ENCODE data around the gene PELI2.

Gene PELI2

DNA sequence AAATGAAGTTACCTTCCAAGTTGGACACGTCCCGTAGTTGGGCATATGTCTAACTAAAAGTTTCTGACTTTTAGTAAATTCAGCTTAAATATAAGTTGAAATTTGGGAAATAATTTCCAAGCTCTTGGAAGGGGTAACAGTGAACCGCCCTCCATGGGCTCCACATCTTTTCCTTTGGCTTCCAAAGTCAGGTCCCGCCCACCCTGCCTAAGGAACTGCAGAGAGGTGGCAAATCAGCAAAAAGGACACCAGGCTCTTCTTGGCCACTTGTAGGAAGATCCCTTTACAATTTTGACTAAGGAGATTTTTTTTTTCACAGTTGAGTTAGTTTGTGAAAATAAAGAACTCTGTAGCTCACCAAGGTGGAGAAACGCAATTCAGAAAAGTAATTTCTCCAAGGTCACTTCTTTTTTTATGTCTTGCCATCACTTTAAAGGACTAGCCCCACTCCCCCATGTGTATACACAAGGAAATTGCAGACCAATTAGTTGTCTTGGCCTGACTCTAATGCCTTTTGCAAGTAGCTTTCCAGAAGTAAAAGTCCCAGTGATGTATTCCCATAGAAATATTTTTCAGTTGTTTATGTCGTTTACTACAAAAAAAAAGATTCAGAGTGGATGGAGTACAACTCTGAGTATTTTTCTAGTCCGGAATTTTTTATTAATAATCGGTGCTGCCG, 181.2 kb downstream of the PELI2 start:
- TF ChIP-seq GATA2 (IDR thresholded peaks at IDR 0.05; ENCODE audit: low read depth, low read length) (no peak), GATA3 (IDR thresholded peaks at IDR 0.05; ENCODE audit: low read depth, low read length) (no peak)

DNA sequence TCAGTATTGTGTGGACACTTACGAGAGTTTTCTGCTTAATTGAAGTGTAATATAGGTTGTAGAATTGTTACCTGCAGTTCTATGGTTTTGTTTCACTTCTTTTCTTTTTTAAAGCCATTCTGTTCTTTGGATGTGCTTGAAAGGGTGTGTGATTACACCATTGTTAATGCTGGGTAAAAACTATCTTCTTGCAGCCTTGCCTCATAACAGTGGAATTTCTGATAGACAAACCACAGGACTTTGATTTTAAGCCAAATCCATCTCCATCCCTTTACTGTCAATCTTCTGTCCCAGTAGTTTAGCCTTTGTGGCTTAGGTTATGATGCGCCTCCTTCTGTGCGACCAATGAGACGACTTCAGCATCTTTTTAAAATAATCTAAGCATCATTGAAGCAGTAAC, 182.3 kb downstream of the PELI2 start:
- no peak for TF ChIP-seq GATA3 (IDR thresholded peaks at IDR 0.05; ENCODE audit: low read depth, low read length)
- no peak for TF ChIP-seq GATA2 (IDR thresholded peaks at IDR 0.05; ENCODE audit: low read depth, low read length)

DNA sequence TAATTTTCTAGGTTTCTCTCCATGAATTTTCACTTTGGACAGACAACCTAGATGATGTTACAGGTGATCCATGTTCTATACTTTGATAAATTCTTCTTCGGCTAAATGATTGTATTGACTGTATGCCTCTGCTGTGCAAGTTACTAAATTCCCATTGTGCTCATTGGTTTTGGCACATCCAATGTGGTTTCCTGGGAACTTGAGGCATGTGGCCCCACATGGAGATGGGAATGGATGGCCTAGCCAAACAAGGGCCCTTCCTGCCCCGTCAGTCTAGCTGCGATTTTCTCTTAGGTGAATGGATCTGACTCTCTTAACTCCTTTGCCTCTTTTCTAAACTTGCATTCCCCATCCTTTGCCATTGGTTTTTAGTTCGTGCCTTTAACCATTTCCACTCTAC, 186.2 kb downstream of the PELI2 start:
- TF ChIP-seq GATA2 (IDR thresholded peaks at IDR 0.05; ENCODE audit: low read depth, low read length) (no peak), GATA3 (IDR thresholded peaks at IDR 0.05; ENCODE audit: low read depth, low read length) (no peak)

DNA sequence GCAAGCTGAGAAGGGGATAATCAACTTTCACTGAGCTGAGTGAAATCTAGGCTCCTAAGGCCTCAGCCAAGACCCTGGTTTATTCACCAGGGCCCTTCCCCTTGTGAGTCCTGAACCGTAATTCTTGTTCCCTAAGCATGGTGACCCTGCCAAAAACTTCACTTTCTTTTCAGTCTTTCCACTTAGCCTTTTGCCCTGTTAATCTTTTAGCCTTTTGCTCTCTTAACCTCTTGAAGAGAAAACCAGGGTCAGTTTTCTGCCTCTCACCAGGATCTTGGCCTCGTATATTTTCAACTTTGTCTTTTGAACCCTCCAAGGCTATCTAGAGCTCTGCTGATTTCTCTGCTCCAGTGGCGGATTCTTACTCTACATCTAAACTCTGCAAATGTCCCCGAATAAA, 191.0 kb downstream of the PELI2 start:
- TF ChIP-seq GATA2 (IDR thresholded peaks at IDR 0.05; ENCODE audit: low read depth, low read length) (no peak), GATA3 (IDR thresholded peaks at IDR 0.05; ENCODE audit: low read depth, low read length) (no peak)

DNA sequence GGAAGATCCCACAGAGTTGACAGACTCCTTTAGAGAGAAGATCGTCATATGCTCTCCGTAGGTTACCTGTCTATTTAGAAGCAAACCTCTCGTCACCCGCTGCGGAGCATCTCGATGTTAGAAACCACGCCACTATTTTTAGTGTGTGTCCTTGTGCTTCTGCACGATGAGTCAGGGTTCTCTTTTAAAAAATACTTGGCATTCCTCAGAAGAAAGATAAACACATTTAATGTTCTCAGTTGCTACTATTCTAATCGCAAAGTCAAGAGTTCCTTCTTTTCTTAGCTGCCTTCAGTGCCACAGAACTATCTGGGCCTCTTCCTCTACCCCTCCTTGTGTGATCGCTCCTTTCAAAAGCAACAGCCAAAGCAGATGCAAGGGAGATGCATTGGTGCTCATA, 192.4 kb downstream of the PELI2 start:
- TF ChIP-seq GATA3 (IDR thresholded peaks at IDR 0.05; ENCODE audit: low read depth, low read length) (no peak), GATA2 (IDR thresholded peaks at IDR 0.05; ENCODE audit: low read depth, low read length) (no peak)

DNA sequence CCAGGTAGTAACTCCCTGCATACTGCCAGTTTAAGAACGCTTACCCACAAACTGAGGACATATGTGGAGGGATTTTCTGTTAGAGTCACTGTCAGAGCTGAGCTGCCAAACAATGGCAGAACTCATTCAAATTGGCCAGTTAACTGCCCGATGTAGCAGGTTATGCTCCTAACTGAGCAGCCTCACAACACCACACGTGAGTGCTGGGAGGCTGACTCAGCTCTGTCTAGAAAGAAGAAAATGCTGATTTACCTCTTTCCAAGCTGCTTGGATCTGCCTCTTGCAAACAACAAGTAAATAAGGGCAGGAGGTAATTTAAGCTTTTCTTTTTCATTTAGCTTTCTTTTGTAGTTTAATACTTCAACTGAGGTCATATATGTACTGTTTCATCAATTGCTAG, 195.6 kb downstream of the PELI2 start:
- no peak for TF ChIP-seq GATA2 (IDR thresholded peaks at IDR 0.05; ENCODE audit: low read depth, low read length)
- TF ChIP-seq GATA3 (IDR thresholded peaks at IDR 0.05; ENCODE audit: low read depth, low read length) = no peak

DNA sequence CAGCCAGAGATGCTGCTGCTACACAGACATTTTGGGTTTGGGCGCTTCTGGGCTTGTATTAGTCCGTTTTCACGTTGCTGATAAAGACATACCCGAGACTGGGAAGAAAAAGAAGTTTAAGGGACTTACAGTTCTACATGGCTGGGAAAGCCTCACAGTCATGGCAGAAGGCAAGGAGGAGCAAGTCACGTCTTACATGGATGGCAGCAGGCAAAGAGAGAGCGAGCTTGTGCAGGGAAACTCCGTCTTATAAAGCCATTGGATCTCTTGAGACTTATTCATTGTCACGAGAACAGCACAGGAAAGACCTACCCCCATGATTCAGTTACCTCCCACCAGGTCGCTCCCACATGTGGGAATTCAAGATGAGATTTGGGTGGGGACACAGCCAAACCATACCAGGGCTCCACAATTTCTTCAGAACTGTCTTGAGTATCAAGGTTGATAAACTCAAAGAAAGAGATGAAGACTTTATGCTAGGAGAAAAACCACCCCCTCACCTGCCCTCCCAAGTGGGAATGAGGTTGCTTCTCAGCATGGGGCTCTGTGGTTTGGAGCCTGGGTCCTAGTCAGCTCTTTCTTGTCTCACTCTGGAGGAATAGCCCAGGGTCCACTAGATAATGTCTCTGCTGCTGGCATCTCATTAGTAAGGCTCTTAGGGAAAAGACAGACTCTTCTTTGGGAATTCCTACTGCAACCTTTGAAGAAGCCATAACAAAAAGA, 200.3 kb downstream of the PELI2 start:
- TF ChIP-seq GATA2 (IDR thresholded peaks at IDR 0.05; ENCODE audit: low read depth, low read length) (no peak), GATA3 (IDR thresholded peaks at IDR 0.05; ENCODE audit: low read depth, low read length) (no peak)

DNA sequence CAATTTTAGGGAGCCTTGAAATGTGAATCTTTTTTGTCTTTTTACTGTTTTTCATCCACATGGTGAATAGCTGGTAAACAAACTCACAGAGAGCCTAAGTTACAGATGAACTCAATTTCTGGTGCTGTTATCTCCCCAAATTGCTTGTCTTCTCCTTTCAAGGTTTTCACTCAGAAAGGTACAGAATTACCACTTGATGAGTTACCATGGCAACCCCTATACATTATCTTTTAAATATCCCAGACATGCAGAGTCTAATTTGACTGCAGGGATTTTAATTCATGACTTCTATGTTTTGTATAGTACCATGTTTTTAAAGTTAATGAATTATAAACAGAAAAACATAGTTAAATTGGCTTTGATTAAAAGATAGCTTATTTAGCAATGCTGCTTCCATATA, 203.7 kb downstream of the PELI2 start:
- TF ChIP-seq GATA2 (IDR thresholded peaks at IDR 0.05; ENCODE audit: low read depth, low read length) (no peak), GATA3 (IDR thresholded peaks at IDR 0.05; ENCODE audit: low read depth, low read length) (no peak)

DNA sequence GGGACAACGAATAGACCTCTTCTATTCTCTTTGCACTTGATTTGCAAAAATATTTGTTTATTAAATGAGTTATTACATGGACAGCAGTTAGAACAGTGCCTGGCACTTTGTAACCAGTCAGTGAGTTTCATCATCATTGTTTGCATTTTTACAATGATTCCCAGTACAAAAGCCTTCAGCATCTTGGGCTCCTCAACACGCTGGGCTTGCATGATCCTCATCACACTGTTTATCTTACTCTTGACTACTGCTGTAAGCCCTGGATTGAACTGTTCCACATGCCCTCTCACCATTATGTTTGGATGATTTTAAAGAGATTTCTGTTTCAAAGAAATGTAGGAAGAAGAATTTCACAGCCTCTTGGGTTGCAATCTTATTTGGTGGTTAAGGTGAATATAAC, 204.3 kb downstream of the PELI2 start:
- TF ChIP-seq GATA3 (IDR thresholded peaks at IDR 0.05; ENCODE audit: low read depth, low read length) = no peak
- no peak for TF ChIP-seq GATA2 (IDR thresholded peaks at IDR 0.05; ENCODE audit: low read depth, low read length)

DNA sequence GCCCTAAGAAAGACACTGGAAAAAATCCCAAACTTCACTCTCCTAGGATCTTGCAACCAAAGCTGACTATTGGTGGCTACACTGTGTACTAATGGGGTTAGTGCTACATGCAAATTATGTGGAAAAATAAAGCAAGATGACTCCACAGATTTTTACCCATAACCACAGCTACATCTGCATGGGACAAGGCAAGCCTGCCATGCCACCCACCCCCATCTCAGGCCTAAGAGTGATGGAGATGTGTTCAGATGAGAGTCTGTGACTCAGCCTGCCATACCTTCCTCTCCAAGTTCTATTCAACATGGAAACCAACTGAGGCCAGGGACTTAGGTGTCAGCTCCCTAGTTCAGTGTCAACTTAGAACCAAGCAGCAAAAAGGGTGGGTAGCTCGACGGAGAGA, 206.2 kb downstream of the PELI2 start:
- TF ChIP-seq GATA2 (IDR thresholded peaks at IDR 0.05; ENCODE audit: low read depth, low read length) (no peak), GATA3 (IDR thresholded peaks at IDR 0.05; ENCODE audit: low read depth, low read length) (no peak)

DNA sequence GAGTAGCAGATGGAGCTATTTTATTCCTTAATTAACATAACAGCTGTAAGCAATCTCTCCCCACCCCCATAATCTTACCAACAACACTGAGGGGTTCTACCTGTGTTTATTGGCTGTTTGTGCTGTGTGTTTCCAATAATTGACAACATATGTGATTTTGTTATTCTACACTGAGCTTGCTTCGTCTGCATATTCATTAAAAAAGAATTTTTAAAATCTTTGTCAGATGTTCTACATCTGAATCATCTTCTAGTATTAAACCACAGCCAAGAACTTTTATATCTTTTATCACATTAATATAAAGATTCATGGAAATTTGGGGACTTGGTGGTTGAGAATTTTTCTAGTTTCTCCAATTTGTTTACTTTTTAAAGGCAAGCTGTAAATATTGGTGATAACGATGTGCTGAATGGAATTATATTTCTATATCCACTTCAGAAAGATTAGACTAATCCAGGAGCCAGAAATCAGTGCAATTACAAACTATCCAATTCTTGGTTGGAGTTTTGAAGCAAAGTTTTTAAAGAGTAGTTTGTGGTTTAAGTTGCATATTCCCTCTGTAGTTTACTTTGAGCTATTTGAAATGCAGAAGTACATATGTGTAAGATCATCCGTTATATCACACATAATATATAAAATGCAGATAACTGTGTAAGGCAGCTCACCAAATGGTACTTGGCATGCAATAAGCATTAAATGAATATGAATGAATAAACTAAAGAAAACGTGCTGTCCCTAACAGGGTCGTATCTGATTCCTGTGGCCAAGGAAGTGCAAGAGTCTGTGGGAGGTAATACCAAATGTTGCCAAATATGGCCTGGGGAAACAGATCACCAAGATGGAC, 206.9 kb downstream of the PELI2 start:
- TF ChIP-seq GATA2 (IDR thresholded peaks at IDR 0.05; ENCODE audit: low read depth, low read length) = no peak
- TF ChIP-seq GATA3 (IDR thresholded peaks at IDR 0.05; ENCODE audit: low read depth, low read length) = no peak

DNA sequence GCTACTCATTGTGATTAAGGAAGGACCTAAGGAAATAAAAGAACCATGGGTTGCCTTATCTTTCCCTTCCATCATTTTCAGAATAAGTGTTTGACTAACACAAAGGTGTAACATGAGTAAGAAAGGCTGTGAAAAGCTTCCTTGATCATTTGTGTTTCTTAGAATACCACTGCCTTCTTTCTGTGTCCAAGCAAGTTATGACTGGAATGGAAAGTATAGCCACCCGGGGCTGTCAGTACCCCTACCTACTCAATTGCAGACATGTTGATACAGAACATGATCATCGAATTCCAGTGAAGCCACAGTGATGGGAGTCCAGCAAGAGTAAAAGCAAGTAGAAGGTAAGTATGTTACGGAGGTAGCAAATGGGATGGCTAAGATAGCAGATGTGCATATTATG, 209.8 kb downstream of the PELI2 start:
- TF ChIP-seq GATA3 (IDR thresholded peaks at IDR 0.05; ENCODE audit: low read depth, low read length) (no peak), GATA2 (IDR thresholded peaks at IDR 0.05; ENCODE audit: low read depth, low read length) (no peak)

DNA sequence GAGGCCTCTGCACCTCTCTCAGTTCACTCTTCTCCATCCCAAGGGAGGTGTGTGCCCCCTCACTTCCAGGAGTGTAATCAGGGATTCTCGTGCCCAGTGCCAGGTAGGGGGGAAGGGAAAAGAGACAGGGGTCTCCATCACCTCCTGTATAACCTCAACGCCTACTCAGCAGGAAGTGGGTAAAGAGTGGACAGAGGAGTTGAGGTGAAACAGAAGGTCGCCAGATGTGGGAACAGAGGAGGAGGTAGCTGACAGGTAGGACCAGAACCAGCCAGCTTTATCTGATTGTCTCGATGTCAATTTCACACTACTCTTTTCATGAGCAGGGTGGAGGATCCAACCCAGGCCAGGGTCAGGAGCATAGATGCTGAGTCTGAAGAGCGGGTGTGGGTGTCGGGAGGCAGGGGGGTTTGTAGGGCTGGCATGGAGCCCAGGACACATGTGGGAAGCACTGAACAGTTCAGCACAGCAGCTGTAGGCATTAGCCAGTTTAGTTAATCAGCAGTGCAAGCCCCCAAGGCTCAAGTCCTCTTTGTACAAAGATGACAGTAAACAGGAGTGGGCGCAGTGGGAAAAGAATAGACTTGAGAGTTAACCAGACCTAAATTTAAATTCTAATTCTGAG, 213.5 kb downstream of the PELI2 start:
- TF ChIP-seq GATA3 (IDR thresholded peaks at IDR 0.05; ENCODE audit: low read depth, low read length) (no peak), GATA2 (IDR thresholded peaks at IDR 0.05; ENCODE audit: low read depth, low read length) (no peak)

Measured in SH-SY5Y (cell line).